Caco-2 (cell line): ENCODE results near the gene OTOGL. TPM values are rescaled to one million over a fixed set of nuclear protein-coding genes. Genes with fewer than 3 reads are reported as not detected.
"Not testable (repeated sequence)": the region's sequence is repeated elsewhere in the genome, so short reads cannot be mapped to it uniquely, and the experiment has no call there.

Experiments
- BruUV-seq: library from RNA; stranded (reverse); fragments of 400-500 nt; replicated peaks from 2 replicates; lab custom pipeline; 2021; lab: Mats Ljungman, UMichigan
- CTCF ChIA-PET: fragments of 300-600 bp; sonication (Branson Sonifier 250); formaldehyde crosslinking; loops from one replicate; lab custom pipeline; 2022; ENCODE audit warnings: antibody characterized with exemption; lab: Charles Lee
- POLR2A ChIA-PET: fragments of 300-600 bp; sonication (Branson Sonifier 250); formaldehyde crosslinking; loops from one replicate; lab custom pipeline; 2022; ENCODE audit warnings: antibody characterized with exemption; lab: Charles Lee
- DNase-seq, 2 experiments: peaks; one replicate each; pipeline versions ENCODE4 v3.0.0 to v3.0.0-alpha.2; 2020 to 2022
- H3K27me3 ChIP-seq: replicated peaks from 2 replicates; pipeline ENCODE4 v1.6.0; 2011; ENCODE audit warnings: low read length; ENCODE audit not compliant: control insufficient read depth, insufficient read depth
- H3K36me3 ChIP-seq: 2 replicates; pipeline ENCODE4 v1.5.1; 2011; ENCODE audit warnings: low read length; ENCODE audit not compliant: control insufficient read depth, insufficient read depth
- H3K4me1 ChIP-seq: fragments of 250-450 bp; sonication (Bioruptor Pico); 2 replicates; pipeline ENCODE4 v1.5.1; 2020; ENCODE audit warnings: mild to moderate bottlenecking
- H3K4me3 ChIP-seq: 2 replicates; pipeline ENCODE4 v1.5.1; 2011; ENCODE audit warnings: low read depth, mild to moderate bottlenecking, control low read depth, low read length
- H3K9me3 ChIP-seq: fragments of 250-450 bp; sonication (Bioruptor Pico); 2 replicates; pipeline ENCODE4 v1.5.1; 2020; ENCODE audit warnings: mild to moderate bottlenecking, moderate library complexity
- H3K27ac Mint-ChIP-seq: one replicate; pipeline ENCODE4 v1.8.0; 2022; ENCODE audit warnings: mixed read lengths; ENCODE audit not compliant: unreplicated experiment
- H3K27me3 Mint-ChIP-seq: one replicate; pipeline ENCODE4 v1.8.0; 2022; ENCODE audit warnings: mixed read lengths; ENCODE audit not compliant: insufficient read depth, unreplicated experiment
- H3K36me3 Mint-ChIP-seq: one replicate; pipeline ENCODE4 v1.8.0; 2022; ENCODE audit warnings: mild to moderate bottlenecking, mixed read lengths; ENCODE audit not compliant: insufficient read depth, unreplicated experiment
- H3K4me1 Mint-ChIP-seq: one replicate; pipeline ENCODE4 v1.8.0; 2022; ENCODE audit warnings: low read depth, mixed read lengths; ENCODE audit not compliant: unreplicated experiment
- H3K4me3 Mint-ChIP-seq: one replicate; pipeline ENCODE4 v1.8.0; 2022; ENCODE audit warnings: mild to moderate bottlenecking, moderate library complexity, mixed read lengths; ENCODE audit not compliant: unreplicated experiment
- H3K9me3 Mint-ChIP-seq: one replicate; pipeline ENCODE4 v1.8.0; 2022; ENCODE audit warnings: mixed read lengths; ENCODE audit not compliant: unreplicated experiment
- CTCF ChIP-seq, 2 experiments: fragments of 200-600 bp in 1 of 2; IDR thresholded peaks; 1 replicate in 1 of 2; 2 replicates in 1 of 2; pipeline versions ENCODE4 v1.5.1 to v1.8.0; 2011 to 2022; ENCODE audit warnings: antibody characterized with exemption in 1 of 2, control low read depth in 1 of 2, inconsistent platforms in 1 of 2, low read depth in 1 of 2, low read length in 1 of 2, mild to moderate bottlenecking in 1 of 2, moderate library complexity in 1 of 2; ENCODE audit not compliant: insufficient read depth in 1 of 2, severe bottlenecking in 1 of 2, unreplicated experiment in 1 of 2
- intact Hi-C: fragments of 100-400 bp; cut with micrococcal nuclease; formaldehyde crosslinking; loops from one replicate; pipeline ENCODE4 v1.10.0; 2022; ENCODE audit not compliant: unreplicated experiment
- total RNA-seq: library from RNA; stranded (reverse); gene quantifications from 2 replicates; pipeline ENCODE4 v1.2.3, GENCODE V29; 2022

OTOGL gene
- total RNA-seq, 1 experiment from 2014 or later, result 0.39 TPM

DNA sequence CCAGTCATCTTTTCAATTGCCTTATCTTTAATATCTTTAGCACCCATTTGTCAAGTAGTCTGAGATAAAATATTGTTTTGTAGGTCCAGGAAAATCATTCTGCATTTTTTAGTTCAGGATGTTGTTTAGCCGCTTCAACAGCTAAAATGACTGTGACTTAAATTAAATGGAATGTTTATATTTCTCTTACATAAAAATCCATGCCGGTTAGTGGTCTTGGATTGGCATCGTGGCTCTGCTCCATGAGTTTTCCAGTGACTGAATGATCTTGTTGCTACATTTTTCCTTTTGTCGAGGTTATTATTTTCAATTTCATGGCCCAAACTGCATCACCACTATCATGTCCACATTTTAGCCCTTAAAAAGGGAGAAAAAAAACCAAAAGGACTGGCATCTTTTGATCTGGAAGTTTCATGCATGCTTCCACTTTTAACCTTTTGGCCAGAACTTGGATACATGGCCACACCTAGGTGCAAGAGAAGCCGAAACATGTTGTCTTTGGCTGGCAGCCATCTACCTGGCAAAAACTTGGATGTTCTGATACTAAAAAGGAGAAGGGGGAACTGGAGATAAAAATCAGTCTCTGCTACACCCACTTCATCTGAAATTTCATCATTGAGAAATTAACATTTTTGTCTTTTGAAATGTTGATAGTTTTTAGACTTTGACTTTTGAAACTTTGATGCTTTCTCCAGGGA is 142.4 kb downstream of the OTOGL start:
- no peak for DNase-seq
- Mint-ChIP-seq H3K4me3 (no peak overlapping the region), H3K36me3 (no peaks in the 10 kb centered on the region), H3K9me3 (no peaks in the 10 kb centered on the region), H3K27ac (no peak overlapping the region), H3K27me3 (no peaks in the 10 kb centered on the region), H3K4me1 (no peaks in the 10 kb centered on the region)
- ChIA-PET POLR2A (no interaction called here), CTCF (no interaction called here)
- no TSS peak for BruUV-seq
- Histone ChIP-seq H3K36me3 (no peaks in the 10 kb centered on the region), H3K4me1 (no peaks in the 10 kb centered on the region), H3K27me3 (no peaks in the 10 kb centered on the region), H3K9me3 (no peaks in the 10 kb centered on the region), H3K4me3 (no peak overlapping the region)
- intact Hi-C loops, result no loop called here
- no peak for TF ChIP-seq CTCF (IDR thresholded peaks at IDR 0.05; ENCODE audit: insufficient read depth in 1 of 2, low read depth in 1 of 2, low read length in 1 of 2, severe bottlenecking in 1 of 2, unreplicated experiment in 1 of 2)

- Histone ChIP-seq H3K36me3 (no peaks in the 10 kb centered on the region), H3K4me1 (no peaks in the 10 kb centered on the region), H3K4me3 (no peak overlapping the region), H3K27me3 (no peaks in the 10 kb centered on the region), H3K9me3 (no peaks in the 10 kb centered on the region)
- ChIA-PET POLR2A (no interaction called here), CTCF (no interaction called here)
- H3K27me3 Mint-ChIP-seq, result no peaks in the 10 kb centered on the region
- H3K9me3 Mint-ChIP-seq, result no peaks in the 10 kb centered on the region
- no peaks in the 10 kb centered on the region for H3K4me1 Mint-ChIP-seq
- H3K27ac Mint-ChIP-seq, result no peak overlapping the region
- H3K36me3 Mint-ChIP-seq, result no peaks in the 10 kb centered on the region
- TF ChIP-seq CTCF (IDR thresholded peaks at IDR 0.05; ENCODE audit: insufficient read depth in 1 of 2, low read depth in 1 of 2, low read length in 1 of 2, severe bottlenecking in 1 of 2, unreplicated experiment in 1 of 2), result no peak
- no peak overlapping the region for H3K4me3 Mint-ChIP-seq
- BruUV-seq, result no TSS peak
- intact Hi-C loops, result no loop called here
- DNase-seq, result no peak
Measured at GRCh38 chr12:80242321-80242720, 143.0 kb downstream of the OTOGL start.

DNA sequence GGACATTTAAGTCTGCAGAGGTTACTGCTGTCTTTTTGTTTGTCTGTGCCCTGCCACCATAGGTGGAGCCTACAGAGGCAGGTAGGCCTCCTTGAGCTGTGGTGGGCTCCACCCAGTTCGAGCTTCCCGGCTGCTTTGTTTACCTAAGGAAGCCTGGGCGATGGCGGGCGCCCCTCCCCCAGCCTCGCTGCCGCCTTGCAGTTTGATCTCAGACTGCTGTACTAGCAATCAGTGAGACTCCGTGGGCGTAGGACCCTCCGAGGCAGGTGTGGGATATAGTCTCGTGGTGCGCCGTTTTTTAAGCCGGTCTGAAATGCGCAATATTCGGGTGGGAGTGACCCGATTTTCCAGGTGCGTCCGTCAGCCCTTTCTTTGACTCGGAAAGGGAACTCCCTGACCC is 150.2 kb downstream of the OTOGL start:
- CTCF ChIA-PET, H3K4me3 Mint-ChIP-seq, BruUV-seq, H3K27me3 Mint-ChIP-seq, intact Hi-C loops, POLR2A ChIA-PET, DNase-seq, H3K36me3 Mint-ChIP-seq, H3K4me1 Mint-ChIP-seq, H3K9me3 Mint-ChIP-seq, H3K27me3 ChIP-seq, H3K9me3 ChIP-seq, H3K4me1 ChIP-seq, H3K4me3 ChIP-seq, H3K27ac Mint-ChIP-seq, H3K36me3 ChIP-seq: not testable (repeated sequence)
